LHCN-M2 (cell line): ENCODE data around the gene GHRH. TPM values are rescaled to one million over a fixed set of nuclear protein-coding genes. Genes with fewer than 3 reads are reported as not detected.

Experiments
- DNase-seq: peaks from one replicate; pipeline ENCODE4 v3.0.0-alpha.2; 2012; ENCODE audit warnings: low read depth
- polyA plus RNA-seq: library from polyadenylated mRNA; unstranded; fragments of >200 nt; gene quantifications from one replicate; pipeline ENCODE4 v1.2.1, GENCODE V29; 2012; ENCODE audit warnings: missing spikeins
- total RNA-seq: library from RNA; depleted of rRNA; stranded (reverse); fragments of >200 nt; gene quantifications from 2 replicates; pipeline ENCODE4 v1.2.3, GENCODE V29; 2014; rRNA removed

Gene GHRH, protein sequence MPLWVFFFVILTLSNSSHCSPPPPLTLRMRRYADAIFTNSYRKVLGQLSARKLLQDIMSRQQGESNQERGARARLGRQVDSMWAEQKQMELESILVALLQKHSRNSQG
- total RNA-seq: not detected in 2 replicates
- not detected for polyA plus RNA-seq

DNA sequence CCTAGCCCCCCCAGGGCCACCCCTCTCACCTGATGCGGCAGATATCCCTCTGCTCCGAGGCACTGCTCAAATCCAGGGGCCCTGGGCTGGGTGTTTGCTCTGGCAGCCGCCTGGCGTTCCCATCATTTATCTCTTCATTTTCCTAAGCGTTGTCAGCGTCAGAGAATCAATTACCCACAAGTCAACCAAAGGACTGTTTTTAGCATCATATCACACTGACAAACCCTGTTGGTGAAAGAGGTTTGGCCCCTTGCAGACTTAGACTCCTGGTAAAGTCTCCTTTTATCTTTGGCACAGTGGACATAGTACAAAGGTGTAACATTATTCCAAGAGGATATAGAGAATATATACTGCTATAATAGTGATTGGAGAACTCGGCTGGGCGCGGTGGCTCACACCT is at the start of gene GHRH:
Gene GHRH, minus strand, starts transcription at position 101 of the 400 bp plus-strand sequence. CDS start 4,925 bp downstream, outside the sequence.
- DNase-seq: no peak

- DNase-seq: no peak
Measured at GRCh38 chr20:37310951-37311350, 49.3 kb upstream of the GHRH start.

DNA sequence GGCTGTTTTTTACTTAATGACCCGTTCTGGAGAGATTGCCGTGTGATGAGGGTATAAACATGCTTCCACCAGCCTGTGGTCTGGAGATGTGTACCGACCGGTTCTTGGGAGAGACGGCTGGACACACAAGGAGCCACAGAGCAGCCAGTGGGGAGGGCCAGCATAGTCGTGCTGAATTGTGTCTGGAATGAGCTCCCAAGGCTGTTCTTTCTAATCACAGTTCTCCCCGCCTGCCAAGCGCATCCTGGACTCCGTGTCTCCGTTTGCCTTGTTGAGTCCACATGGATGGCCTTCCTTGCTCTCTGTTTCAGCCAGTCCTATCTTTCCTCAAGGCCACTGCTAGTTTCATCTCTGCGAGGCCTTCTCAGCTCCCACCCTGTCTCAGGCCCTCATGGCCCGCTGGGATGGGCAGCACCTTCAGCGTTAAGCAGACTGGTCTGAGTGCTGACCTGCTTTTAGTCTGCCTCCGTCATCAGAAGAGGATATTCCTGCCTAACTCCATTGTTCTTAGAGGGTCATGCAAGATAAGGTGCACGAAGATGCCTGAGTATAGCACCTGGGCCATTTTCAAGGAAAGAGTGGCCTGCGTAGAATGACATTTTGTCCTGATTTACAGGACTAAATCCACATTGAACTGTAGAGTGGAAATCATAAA is 48.4 kb upstream of the GHRH start:
- no peak for DNase-seq

DNA sequence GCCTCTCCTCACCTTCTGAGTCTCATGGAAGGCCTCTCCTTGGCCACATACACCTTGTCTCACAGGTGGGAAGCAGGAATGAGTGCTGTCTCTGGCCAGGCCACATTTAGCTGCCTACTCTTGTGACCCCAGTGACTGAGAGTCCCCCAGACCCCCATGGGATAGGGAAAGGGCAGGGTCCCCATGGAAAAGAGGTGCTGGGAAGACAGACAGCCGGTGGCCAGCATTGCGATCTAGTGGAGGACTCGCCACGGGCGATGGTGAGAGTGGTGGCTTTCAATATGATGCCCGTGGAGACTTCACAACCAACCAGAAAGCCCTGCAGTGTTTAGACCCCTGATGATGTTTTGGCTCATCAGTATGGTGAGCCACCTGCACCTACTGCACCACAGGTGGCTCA is 47.7 kb upstream of the GHRH start:
- no peak for DNase-seq

- DNase-seq: no peak
Measured at GRCh38 chr20:37308086-37309050, 46.8 kb upstream of the GHRH start.

DNA sequence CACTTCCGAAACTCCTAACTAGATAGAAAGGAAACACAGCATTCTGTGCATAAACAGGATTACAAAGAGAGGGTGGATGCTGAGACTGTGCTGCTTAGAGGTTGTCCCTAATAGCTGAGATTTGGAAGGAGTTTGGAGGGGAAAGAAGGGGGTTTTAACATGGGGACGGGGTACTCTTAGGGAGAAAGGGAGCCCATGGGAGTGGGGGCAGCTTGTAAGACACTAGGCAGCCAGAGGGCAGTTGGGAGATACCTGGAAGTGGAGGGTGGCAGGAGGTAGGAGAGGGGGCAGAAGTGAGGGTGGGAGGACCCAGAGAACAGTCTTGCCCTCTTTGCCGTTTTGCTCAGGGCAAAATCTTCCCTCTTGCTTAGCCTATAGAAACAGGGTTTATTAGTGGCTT is 44.2 kb upstream of the GHRH start:
- DNase-seq: no peak

GRCh38 chr20:37305079-37305478 is 43.5 kb upstream of the GHRH start:
- DNase-seq: no peak

DNA sequence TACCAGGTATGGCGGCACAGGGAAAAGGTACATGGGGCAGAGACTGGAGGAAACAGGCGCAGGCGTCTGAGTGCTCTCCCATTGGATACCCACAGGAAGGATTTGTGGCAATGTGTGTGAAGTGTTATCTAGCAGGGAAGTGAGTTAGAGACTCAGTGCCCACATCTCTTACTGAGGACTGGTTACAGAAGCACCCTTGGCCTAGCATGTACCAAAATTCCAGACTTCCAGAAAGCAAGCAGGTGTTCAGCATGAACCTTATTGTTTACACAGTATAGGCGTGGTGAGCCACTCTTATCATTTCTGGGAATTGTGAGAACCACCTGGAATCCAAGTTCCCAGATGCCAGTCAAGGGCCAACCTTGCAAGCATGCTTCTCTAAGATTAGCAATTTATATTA is 42.0 kb upstream of the GHRH start:
- DNase-seq: no peak

DNA sequence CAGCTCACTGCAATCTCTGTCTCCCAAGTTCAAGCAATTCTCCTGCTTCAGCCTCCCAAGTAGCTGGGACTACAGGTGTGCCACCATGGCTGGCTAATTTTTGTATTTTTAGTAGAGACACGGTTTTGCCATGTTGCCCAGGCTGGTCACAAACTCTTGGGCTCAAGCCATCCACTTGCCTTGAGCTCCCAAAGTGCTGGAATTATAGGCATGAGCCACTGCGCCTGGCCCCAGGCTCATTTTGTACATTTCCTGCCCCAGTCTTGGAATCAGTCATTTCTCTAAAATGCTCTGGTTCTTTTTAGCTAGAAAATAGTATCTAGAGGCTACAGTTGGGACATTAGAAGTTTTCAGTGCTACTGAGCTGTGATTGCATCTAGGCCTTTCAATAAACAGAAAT is 41.4 kb upstream of the GHRH start:
- no peak for DNase-seq

DNA sequence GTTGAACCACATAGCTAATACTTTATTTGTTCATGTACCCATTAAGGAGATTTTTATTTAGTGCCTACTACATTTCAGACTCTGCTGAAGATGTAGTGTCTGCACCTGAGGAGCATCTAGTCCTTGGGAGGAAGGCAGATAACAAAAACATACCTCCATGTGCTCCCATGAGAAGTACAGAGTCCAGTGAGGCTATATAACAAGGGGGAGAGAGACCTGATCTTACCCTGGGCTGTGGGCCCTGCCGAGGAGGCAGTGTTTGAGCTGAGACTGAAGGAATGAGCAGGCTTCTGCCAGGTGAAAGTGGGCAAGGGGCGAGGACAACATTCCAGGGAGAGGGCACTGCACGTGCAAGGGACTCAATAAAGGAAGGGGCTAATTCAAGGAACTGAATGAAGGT is 39.9 kb upstream of the GHRH start:
- no peak for DNase-seq

GRCh38 chr20:37301120-37301519 is 39.5 kb upstream of the GHRH start:
- DNase-seq: no peak

GRCh38 chr20:37299718-37300528 is 38.3 kb upstream of the GHRH start:
- DNase-seq: no peak

DNA sequence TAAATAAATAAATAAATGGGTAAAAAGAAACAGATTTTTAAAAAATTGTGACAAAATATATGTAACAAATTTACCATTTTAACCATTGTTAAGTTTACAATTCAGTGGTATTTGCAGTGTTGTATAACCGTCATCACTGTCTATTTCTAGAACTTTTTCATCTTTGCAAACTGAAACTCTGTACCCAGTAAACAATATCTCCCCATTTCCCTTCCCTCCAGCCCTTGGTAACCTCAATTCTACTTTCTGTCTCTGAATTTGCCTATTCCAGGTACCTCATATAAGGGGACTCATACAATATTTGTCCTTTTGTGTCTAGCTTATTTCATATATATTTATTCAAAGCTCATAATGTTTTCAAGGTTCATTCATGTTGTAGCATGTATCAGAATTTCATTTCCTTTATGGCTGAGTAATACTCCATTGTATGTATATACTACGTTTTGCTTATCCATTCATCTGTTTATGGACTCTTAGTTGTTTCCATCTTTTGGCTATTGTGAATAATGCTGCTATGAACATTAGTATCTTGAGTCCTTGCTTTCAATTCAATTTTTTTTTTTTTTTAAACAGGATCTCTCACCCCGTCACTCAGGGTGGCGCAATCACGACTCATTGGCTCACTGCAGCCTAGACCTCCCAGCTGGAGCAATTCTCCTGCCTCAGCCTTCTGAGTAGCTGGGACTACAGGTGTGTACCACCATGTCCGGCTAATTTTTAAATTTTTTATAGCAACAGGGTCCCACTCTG is 36.8 kb upstream of the GHRH start:
- DNase-seq: peak; percentile 72

DNA sequence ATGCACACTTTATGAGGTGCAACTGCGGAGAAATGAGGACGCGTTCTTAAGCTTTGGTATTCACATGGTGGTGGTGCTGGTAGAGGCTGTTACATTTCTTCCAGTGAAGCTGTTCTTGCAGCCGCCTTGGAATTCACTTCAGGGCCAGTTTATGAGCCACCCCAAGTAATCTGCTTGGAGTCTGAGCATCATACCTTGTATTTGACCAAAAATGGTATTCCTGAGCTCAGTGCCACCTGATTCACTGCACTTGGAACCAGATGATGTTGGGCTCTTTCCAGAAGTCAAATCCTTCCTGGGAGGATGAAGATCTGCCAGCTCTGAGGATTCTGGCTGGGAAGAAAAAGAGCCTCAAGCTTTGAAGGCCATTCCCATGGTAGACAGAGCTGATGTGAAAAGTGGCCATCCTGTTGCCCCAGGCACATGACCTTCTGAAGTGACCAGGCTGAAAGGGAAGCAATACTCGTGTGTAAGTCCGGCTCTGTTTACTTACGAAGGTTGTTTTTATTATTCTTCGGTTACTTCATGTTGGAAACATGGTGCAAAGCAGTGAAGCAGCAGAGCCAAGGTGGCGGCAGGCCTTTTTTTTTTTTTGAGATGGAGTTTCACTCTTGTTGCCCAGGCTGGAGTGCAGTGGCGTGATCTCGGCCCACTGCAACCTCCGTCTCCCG is 35.6 kb upstream of the GHRH start:
- DNase-seq: no peak

DNA sequence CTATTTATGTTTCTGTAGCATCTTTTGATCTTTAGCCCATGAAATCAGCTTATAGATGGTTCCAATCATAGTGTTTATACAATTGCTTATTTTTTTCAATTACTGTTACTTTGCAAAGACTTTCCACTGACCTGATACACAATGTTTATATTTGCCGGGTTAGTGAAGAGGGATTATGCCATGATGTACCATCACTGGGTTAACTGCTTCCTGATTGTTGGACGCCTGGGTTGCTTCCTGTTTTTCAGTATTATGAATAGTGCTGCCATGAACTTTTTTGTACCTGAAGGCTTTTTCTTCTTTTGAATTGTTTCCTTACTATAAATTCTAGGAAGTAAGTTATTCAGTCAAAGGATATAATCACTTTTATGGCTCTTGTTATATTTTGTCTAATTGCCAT is 34.8 kb upstream of the GHRH start:
- DNase-seq: no peak

- peak; percentile 15 for DNase-seq
Measured at GRCh38 chr20:37295595-37295994, 34.0 kb upstream of the GHRH start.

- DNase-seq: peak; percentile 98
Measured at GRCh38 chr20:37295001-37295400, 33.4 kb upstream of the GHRH start.

DNA sequence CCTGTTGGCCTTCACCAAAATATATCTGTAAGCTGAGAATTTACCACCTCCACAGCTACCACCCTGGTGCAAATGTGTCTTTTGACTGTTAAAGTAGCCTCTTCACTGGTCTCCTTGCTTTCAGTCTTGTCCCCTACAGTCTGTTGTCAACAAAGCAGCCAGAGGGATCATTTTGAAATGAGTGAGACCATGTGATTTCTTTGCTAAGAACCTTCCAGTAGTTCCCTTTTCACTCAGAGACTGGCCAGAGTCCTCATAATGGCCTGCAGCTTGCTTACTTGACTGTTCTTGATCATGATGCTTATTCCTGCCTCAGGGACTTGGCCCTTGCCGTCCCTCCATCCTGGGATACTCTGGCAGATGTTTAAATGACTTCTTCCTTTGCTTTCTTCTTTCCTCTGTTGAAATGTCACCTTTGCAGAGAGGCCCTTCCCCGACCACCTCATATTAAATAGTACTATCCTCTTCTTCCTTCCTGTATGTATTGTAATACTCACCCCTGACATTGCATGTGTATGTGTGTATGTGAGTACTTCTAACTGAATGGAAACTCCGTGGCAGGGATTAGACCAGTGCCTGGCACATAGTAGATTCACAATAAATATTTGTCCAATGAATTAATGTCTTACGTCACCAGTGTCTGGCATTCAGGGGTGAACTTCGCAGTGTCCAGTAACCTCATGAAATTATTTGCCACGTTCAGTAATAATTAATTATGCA is 32.8 kb upstream of the GHRH start:
- no peak for DNase-seq

- DNase-seq: no peak
Measured at GRCh38 chr20:37293301-37293943, 31.8 kb upstream of the GHRH start.
